Pulmonary artery endothelial cell (primary cell): ENCODE data around the gene COASY. TPM values are rescaled to one million over a fixed set of nuclear protein-coding genes. Genes with fewer than 3 reads are reported as not detected.
A peak's percentile ranks its signal among the peaks of the same experiment; 100 is the strongest.

Experiments used
- DNase-seq: peaks from one replicate; pipeline ENCODE4 v3.0.0-alpha.2; 2011; ENCODE audit warnings: low read depth, low spot score
- total RNA-seq: library from RNA; depleted of rRNA; stranded (reverse); fragments of >200 nt; gene quantifications from 2 replicates; pipeline ENCODE4 v1.2.3, GENCODE V29; 2014

The COASY gene
- total RNA-seq, 1 donor from 2014 or later = 13.8 TPM

DNA sequence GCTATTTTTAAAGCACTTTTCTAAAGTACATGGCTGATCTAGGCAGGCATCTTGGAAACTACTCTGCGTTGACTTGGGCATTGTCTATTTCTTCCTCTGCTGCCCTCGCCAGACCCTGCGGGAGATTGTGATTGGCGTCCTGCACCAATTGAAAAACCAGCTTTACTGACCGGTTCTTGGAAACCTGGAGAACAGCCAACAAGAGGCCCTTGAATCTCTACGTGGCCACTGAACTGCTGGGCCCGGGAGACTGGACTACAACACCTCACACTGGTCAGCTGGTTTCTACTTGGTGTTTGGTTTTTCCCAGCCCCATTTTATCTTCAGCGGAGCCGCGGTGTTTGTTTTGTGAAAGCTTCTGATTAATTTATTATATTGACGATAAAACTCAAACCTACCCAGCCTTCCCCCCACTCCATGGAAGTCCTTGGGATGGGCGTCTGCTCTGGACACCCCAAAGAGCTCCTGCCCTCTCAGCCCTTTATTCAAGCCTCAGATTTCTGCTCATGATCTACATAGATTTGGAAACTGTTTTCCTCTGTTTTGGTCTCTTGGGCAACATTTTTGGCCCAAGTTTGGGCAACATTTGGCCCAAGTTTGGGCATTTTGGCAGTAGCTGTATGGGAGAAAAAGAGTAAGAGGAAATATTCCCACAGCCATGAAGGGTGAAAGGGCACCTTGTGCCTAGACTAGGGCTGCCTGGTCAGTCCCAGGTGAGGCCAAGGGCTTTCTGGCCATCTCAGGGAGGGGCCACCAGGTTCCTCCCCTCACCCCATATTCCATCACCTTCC lies 9.7 kb downstream of the COASY start:
- no peak for DNase-seq

DNA sequence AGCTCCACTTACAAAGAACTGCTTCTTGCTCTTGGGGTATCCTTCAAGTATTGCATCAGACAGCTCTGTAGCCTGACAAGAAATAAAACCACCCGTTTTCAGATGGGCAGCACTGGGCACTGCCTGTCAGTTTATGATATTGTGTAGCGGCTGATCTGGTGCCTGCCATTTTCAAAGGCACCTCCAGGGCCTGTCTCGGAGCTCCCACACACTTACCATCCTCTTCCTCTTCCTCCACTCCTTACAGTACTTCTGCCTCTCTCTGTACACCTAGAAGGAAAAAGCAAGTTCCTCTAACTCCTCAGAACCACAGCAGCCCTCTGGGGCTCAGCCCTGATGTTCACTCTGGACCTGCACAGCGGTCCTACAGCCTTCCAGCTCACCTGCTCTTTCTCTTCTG lies 11.1 kb downstream of the COASY start:
- no peak for DNase-seq

GRCh38 chr17:42574463-42574862 lies 12.5 kb downstream of the COASY start:
- no peak for DNase-seq

- no peak for DNase-seq
Observed at GRCh38 chr17:42577140-42577531, 15.2 kb downstream of the COASY start.

DNA sequence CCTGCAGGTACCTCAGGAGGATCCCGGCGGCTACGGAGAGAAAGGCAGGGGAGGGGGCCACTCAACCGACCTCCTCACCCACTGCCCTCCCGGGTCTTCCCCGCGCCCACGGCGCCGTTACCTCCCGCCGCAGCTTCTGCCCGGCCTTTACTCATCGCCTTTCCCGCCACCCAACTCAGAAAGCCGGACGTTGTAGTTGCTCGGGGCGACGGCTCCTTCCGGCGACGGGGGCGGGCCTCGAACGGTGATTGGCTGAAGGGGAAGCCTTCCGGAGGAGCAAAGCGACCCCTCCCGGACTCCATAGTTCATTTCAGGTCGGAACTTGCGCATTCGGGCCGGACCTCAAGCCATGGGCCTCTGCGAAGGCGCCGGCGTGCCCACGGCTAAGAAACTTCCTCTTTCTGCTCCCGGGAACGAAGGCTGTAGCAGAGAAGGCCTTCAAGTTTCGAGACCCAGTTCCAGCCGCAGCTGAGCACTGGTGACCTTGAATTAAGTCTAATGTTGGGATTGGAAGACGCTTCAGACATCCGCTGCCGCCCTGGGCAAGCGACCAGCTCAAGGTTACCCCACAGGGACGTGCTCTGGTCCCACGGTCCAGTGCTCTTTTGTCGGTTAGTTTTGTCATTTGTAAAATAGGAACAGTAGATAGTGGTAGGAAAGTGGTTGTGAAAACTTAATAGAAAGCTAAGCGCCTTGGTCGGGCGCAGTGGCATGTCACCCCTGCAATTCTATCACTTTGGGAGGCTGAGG lies 15.8 kb downstream of the COASY start, which contains the start of gene PSMC3IP:
PSMC3IP (minus strand) TSS at position 198 of the 750 bp plus-strand sequence; CDS start at position 155, 43 bp downstream.
- peak; percentile 80 for DNase-seq

GRCh38 chr17:42578282-42578869 lies 16.4 kb downstream of the COASY start:
- DNase-seq = no peak

GRCh38 chr17:42579794-42580551 lies 18.0 kb downstream of the COASY start:
- no peak for DNase-seq

GRCh38 chr17:42581744-42582270 lies 19.9 kb downstream of the COASY start:
- DNase-seq = no peak

- no peak for DNase-seq
Observed at GRCh38 chr17:42584880-42585279, 22.9 kb downstream of the COASY start.

- no peak for DNase-seq
Observed at GRCh38 chr17:42585353-42585752, 23.4 kb downstream of the COASY start.

DNA sequence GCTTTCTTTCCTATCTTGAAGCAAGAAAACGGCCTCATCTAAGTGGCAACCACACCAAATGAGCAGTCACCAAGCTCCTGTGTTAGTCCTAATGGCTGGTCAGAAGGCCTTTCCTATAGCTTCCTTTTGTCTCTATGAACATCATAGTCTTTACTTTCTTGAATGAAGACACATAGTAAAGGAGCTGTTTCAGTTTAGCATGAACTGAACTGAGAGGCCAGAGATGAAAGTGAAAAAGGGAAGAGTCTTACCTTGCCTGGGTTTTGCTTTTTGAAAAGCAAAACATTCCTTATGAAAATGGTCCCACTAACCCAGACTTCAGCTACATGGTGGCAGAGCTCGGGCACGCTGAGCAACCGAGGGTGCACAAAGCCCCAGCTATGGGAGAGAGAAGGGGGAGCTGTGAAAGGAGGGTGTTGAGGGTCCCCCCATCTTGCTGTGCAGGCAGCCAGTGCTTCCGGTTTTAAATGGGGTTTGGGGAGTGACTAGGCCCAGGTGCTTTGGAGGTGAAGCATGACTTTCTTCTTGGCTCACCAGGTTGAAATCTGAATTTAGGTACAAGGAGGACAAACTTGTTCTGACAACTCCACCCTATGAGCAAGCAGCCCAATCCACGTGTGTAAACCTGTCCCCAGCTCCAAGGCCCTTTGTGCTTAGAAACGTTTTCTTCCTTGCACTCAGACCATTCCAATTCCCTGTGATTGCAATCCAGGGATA lies 24.7 kb downstream of the COASY start:
- DNase-seq = no peak

DNA sequence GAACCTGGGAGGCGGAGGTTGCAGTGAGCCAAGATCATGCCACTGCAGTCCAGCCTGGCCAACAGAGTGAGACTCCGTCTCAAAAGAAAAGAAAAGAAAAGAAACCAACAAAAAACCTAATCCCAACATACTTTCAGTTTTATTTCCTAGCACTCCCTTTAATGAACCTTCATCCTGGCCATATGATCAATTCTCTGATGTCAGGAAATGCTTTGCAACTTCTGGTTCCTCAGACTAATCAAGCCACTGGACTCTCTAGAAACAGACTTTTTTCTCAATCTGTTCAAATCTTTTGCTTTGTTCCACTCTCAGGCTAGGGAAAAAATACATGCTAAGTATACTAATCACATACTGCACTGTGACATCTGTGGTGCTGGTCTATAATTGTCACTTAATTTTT lies 28.9 kb downstream of the COASY start:
- no peak for DNase-seq

DNA sequence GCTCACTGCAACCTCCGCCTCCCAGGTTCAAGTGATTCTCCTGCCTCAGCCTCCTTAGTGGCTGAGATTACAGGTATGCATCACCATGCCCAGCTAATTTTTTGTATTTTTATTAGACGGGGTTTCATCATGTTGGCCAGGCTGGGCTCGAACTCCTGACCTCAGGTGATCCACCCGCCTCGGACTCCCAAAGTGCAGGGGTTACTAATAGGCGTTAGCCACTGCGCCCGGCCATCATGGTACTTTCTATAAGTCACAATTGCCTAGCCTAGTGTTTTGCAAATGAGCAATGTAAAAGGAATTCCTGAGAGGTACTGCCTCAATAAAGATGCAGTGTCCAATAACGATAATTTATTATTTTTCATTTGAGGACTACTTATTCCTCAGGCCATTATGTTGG lies 29.5 kb downstream of the COASY start:
- no peak for DNase-seq

DNA sequence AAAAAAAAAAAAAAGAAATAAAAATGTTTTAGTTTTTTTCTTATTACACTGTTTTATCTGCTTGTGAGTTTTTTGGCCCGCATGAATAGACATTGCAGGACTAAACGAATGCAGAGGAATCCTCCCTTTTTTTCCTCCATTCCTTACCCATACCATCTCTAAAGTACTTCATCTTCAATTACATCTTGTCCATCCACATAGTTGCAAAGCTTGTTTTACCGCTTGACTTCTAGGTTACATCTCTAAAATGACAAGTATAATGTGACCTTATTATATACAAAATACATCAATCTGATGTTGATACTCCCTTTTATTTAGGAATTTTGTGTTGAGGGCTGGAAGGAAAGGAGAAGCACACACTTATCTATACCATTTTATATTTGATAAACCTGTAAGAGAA lies 34.4 kb downstream of the COASY start:
- no peak for DNase-seq

DNA sequence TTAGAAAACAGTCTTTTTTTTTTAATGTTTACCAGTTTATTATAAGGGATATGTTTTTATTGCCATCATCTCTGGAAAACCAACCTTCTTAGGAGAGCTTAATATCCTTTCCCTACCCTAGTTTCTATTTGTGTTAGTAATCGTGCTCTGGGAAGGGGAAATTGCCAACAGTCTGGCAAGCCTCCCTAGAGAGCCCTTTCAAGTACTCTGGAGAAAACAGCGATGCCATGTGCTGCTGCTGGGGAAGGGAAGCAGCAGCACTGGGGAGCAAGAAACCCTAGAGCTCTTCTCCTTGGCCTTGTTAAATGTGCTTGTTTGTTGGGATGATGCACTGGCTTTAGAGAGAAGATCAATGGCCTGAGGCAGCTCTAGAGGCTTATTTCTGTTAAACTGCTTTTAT lies 37.0 kb downstream of the COASY start:
- DNase-seq = no peak

DNA sequence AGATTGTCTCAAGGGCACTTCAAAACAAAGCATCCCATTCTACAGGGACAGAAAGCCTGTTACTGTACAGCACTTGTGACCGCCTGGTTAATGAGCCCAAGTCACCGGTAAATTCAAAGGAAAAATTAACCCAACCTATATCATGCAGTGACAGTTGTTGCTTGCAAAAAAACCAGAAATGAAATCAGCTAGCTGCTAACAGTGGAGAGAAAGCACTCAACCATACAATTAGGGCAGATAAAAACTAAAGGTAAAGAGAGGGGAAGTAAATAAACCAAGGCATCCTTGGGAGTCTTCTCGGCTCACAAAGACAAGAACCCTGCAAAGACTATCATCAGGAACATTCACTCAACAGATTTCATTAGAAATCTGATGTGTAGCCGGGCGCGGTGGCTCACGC lies 41.4 kb downstream of the COASY start:
- no peak for DNase-seq

GRCh38 chr17:42607769-42608168 lies 45.8 kb downstream of the COASY start:
- no peak for DNase-seq

- DNase-seq = no peak
Observed at GRCh38 chr17:42608305-42609181, 46.6 kb downstream of the COASY start.

GRCh38 chr17:42609182-42609813 lies 47.4 kb downstream of the COASY start, which contains the start of the genes RETREG3 and TUBG1:
Gene RETREG3 (minus strand): TSS chr17:42609374. CDS start chr17:42609324, 50 bp downstream.
Gene TUBG1 (plus strand): TSS chr17:42609683. CDS start chr17:42609738, 55 bp downstream.
- peak; percentile 96 for DNase-seq
